Measurements from ENCODE around the gene SRSF1. TPM values are rescaled to one million over a fixed set of nuclear protein-coding genes. Genes with fewer than 3 reads are reported as not detected.

SRSF1 gene
- total RNA-seq, 1 experiment from 2014 or later, result 325 TPM

DNA sequence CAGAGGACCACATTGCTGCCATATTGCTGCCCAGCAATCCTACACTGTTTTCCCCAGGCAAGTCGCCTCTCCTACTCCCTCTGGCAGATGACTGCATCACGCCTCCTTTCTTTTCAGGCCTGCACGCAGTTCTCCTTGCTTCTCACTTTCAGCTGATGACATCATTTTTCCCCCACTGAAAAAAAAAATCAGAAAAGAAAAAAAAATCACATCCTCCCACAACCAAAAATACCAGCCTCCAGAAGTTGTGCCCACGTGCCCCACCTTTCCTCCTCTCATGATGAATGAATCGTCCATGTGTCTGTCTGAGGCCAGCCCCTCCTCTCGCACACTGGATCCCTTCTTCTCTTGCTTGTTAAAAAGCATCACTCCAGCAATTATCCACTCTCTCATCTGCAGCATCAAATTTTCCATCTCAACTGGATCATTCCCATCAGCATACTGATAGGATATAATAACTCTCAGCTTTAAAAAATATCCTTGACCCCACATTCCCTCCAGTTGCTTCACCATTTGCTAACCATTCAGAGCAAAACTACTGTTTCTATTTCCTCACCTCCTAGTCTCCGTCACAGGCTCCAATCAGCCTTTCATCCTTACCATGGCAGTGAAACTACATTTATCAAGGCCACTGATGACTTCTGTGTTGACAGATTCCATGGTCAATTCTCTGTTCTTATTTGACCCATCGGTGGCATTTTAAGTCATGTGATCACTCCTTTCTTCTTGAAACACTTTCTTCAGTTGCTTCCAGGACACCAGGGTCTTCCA lies 46.1 kb upstream of the SRSF1 start:
- Histone ChIP-seq H3K4me1 (no peaks in the 10 kb centered on the region), H3K27me3 (replicated peaks; ENCODE audit: control insufficient read depth, insufficient read depth, low read length) (no peaks in the 10 kb centered on the region), H3K4me3 (ENCODE audit: low read depth, low read length) (no peak overlapping the region), H3K9me3 (no peaks in the 10 kb centered on the region), H3K36me3 (ENCODE audit: control insufficient read depth, insufficient read depth, low read length) (no peaks in the 10 kb centered on the region)
- no peak overlapping the region for H3K27ac Mint-ChIP-seq (ENCODE audit: unreplicated experiment)
- no peaks in the 10 kb centered on the region for H3K27me3 Mint-ChIP-seq (ENCODE audit: insufficient read depth, unreplicated experiment)
- ChIA-PET CTCF (no interaction called here), POLR2A (no interaction called here)
- no peak overlapping the region for H3K4me3 Mint-ChIP-seq (ENCODE audit: unreplicated experiment)
- no peak for DNase-seq
- H3K4me1 Mint-ChIP-seq (ENCODE audit: low read depth, unreplicated experiment), result no peaks in the 10 kb centered on the region
- TF ChIP-seq, protein P1, sequence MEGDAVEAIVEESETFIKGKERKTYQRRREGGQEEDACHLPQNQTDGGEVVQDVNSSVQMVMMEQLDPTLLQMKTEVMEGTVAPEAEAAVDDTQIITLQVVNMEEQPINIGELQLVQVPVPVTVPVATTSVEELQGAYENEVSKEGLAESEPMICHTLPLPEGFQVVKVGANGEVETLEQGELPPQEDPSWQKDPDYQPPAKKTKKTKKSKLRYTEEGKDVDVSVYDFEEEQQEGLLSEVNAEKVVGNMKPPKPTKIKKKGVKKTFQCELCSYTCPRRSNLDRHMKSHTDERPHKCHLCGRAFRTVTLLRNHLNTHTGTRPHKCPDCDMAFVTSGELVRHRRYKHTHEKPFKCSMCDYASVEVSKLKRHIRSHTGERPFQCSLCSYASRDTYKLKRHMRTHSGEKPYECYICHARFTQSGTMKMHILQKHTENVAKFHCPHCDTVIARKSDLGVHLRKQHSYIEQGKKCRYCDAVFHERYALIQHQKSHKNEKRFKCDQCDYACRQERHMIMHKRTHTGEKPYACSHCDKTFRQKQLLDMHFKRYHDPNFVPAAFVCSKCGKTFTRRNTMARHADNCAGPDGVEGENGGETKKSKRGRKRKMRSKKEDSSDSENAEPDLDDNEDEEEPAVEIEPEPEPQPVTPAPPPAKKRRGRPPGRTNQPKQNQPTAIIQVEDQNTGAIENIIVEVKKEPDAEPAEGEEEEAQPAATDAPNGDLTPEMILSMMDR (IDR thresholded peaks at IDR 0.05; ENCODE audit: insufficient read depth in 1 of 2, low read depth in 1 of 2, low read length in 1 of 2, severe bottlenecking in 1 of 2, unreplicated experiment in 1 of 2), result no peak
- intact Hi-C loops (cut with micrococcal nuclease; ENCODE audit: unreplicated experiment), result no loop called here
- BruUV-seq (replicated peaks), result no TSS peak
- H3K36me3 Mint-ChIP-seq (ENCODE audit: insufficient read depth, unreplicated experiment), result no peaks in the 10 kb centered on the region
- H3K9me3 Mint-ChIP-seq (ENCODE audit: unreplicated experiment), result no peaks in the 10 kb centered on the region

DNA sequence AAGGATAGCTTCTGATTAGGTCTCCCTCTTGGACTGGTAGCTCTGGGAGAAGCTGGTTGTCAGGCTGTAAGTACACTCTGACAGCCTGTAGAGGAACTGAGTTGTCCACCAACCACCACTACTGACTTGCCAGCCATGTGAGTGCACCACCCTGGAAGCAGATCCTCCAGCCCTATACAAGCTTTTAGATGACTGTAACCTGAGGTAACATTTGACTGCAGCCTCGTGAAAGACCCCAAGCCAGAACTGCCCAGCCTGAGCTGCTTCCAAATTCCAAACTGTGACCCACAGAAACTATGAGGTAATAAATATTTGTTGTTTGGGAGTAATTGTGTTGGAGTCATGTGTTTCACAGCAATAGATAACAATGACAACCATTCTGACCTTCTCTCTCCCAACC lies 45.4 kb upstream of the SRSF1 start:
- no peaks in the 10 kb centered on the region for H3K9me3 ChIP-seq
- H3K27me3 ChIP-seq (replicated peaks; ENCODE audit: control insufficient read depth, insufficient read depth, low read length), result no peaks in the 10 kb centered on the region
- TF ChIP-seq, protein P1 (IDR thresholded peaks at IDR 0.05; ENCODE audit: insufficient read depth in 1 of 2, low read depth in 1 of 2, low read length in 1 of 2, severe bottlenecking in 1 of 2, unreplicated experiment in 1 of 2), result no peak
- Mint-ChIP-seq H3K4me3 (ENCODE audit: unreplicated experiment) (no peak overlapping the region), H3K27me3 (ENCODE audit: insufficient read depth, unreplicated experiment) (no peaks in the 10 kb centered on the region), H3K4me1 (ENCODE audit: low read depth, unreplicated experiment) (no peaks in the 10 kb centered on the region), H3K36me3 (ENCODE audit: insufficient read depth, unreplicated experiment) (no peaks in the 10 kb centered on the region), H3K27ac (ENCODE audit: unreplicated experiment) (no peak overlapping the region), H3K9me3 (ENCODE audit: unreplicated experiment) (no peaks in the 10 kb centered on the region)
- no TSS peak for BruUV-seq (replicated peaks)
- DNase-seq, result no peak
- ChIA-PET POLR2A (no interaction called here), CTCF (no interaction called here)
- H3K36me3 ChIP-seq (ENCODE audit: control insufficient read depth, insufficient read depth, low read length), result no peaks in the 10 kb centered on the region
- H3K4me1 ChIP-seq, result peaks cover 5% of the 10 kb centered on the region; the same call in 1 of the 2 replicates
- intact Hi-C loops (cut with micrococcal nuclease; ENCODE audit: unreplicated experiment), result no loop called here
- H3K4me3 ChIP-seq (ENCODE audit: low read depth, low read length), result no peak overlapping the region

DNA sequence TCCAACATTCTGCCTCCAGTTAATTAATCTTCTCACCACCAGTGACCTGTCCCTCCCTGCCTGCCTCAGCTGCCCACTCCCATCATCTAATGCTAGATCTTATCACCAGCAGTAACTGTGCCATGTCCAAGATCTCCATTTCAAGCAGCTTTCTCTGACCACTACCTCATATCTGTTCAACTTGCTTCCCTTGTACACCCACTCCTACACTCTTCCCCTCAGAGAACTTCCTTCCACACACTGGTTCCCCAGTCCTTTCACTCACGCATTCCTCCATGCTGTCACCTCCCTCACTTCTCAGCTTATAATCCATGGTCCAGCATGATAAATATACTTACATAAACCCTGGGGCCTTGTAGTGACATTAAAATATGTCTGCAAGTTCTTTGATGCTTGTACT lies 44.4 kb upstream of the SRSF1 start:
- Histone ChIP-seq H3K36me3 (ENCODE audit: control insufficient read depth, insufficient read depth, low read length) (no peaks in the 10 kb centered on the region), H3K27me3 (replicated peaks; ENCODE audit: control insufficient read depth, insufficient read depth, low read length) (no peaks in the 10 kb centered on the region), H3K4me1 (peaks cover 5% of the 10 kb centered on the region; the same call in 1 of the 2 replicates), H3K9me3 (no peaks in the 10 kb centered on the region), H3K4me3 (ENCODE audit: low read depth, low read length) (no peak overlapping the region)
- ChIA-PET CTCF (no interaction called here), POLR2A (no interaction called here)
- Mint-ChIP-seq H3K27me3 (ENCODE audit: insufficient read depth, unreplicated experiment) (no peaks in the 10 kb centered on the region), H3K36me3 (ENCODE audit: insufficient read depth, unreplicated experiment) (no peaks in the 10 kb centered on the region), H3K4me1 (ENCODE audit: low read depth, unreplicated experiment) (no peaks in the 10 kb centered on the region), H3K27ac (ENCODE audit: unreplicated experiment) (no peak overlapping the region), H3K9me3 (ENCODE audit: unreplicated experiment) (no peaks in the 10 kb centered on the region), H3K4me3 (ENCODE audit: unreplicated experiment) (no peak overlapping the region)
- BruUV-seq (replicated peaks), result no TSS peak
- intact Hi-C loops (cut with micrococcal nuclease; ENCODE audit: unreplicated experiment), result no loop called here
- DNase-seq, result no peak
- TF ChIP-seq, protein P1 (IDR thresholded peaks at IDR 0.05; ENCODE audit: insufficient read depth in 1 of 2, low read depth in 1 of 2, low read length in 1 of 2, severe bottlenecking in 1 of 2, unreplicated experiment in 1 of 2), result no peak
